NCI-H187 treated with DMSO at 0.1 percent for 48 hours (cell line): ENCODE measurements around the gene FAM187B.

ENCODE experiments used
- DNase-seq: peaks from one replicate; lab custom pipeline; 2025; lab: John Stamatoyannopoulos, UW

Gene FAM187B

DNA sequence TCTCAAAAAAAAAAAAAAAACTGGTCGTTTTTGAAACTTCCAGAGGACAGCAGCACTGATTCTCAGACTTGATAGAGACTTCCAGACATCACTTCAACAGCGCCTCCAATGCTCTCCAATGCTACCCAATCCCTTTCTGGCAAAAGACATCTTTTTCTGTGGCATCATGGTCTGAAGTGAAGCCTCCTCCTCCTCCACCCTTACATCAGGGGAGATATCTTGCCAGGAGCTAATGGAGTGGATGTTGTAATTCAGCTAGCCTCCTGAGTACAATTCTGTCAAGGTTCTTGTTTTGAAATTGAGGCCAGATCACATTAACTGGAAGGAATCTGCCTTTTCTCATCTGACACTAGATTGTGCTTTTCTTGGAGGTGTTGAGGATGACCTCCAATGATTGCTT, 49.8 kb downstream of the FAM187B start:
- DNase-seq: no peak

DNA sequence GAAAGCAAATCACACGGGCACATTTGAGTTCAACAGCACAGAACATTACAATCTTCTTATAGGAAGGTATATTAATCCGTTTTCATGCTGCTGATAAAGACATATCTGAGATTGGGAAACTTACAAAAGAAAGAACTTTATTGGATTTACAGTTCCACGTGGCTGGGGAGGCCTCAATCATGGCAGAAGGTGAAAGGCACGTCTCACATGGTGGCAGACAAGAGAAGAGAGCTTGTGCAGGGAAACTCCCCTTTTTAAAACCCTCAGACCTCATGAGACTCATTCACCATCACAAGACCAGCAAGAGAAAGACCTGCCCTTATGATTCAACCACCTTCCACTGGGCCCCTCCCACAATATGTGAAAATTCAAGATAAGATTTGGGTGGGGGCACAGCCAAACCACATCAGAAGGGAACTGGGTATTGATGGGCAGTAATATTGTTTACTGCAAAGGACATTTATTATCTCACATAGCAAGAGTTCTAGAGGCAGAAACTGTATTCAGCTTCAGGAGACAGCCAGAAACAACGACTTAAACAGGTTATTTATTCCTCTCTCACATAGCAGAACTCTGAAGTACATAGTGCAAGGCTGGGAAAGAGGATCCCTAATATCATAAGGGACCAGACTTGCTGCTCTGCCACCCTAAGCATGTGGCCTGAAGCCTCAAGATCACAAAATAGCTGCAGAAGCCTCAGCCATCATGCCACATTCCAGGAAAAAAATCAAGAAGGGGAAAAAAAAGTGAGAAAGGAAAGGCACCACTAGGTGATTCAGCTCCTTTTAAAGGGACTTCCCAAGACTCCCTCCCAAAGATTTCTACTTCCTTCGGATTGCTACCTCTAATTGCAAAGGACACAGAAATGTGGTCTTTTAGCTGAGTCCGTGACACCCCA, 50.9 kb downstream of the FAM187B start:
- DNase-seq: no peak

DNA sequence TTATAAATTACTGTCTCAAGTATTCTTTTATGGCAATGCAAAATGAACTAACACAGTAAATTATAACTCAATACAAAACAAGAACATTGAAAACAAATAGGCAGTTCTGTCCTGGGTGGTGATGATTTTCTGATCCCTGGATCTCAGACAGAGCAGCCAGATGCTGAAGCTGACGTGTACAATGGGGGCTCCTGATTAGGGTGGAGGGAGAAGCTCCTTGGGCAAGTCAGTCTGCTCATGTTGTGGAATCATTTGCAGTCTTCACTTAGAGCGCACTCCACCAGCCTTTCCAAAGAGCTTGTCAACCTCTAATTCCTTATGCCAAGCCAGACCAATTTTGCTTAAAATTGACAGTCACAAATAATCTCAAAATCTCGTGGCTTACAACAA, 52.4 kb downstream of the FAM187B start:
- DNase-seq: no peak
